Measurements from ENCODE around the gene CELA2A. TPM values are rescaled to one million over a fixed set of nuclear protein-coding genes. Genes with fewer than 3 reads are reported as not detected.
"Not testable (repeated sequence)": the region's sequence is repeated elsewhere in the genome, so short reads cannot be mapped to it uniquely, and the experiment has no call there.

CELA2A gene
- total RNA-seq, 1 donor from 2014 or later, result not detected

DNA sequence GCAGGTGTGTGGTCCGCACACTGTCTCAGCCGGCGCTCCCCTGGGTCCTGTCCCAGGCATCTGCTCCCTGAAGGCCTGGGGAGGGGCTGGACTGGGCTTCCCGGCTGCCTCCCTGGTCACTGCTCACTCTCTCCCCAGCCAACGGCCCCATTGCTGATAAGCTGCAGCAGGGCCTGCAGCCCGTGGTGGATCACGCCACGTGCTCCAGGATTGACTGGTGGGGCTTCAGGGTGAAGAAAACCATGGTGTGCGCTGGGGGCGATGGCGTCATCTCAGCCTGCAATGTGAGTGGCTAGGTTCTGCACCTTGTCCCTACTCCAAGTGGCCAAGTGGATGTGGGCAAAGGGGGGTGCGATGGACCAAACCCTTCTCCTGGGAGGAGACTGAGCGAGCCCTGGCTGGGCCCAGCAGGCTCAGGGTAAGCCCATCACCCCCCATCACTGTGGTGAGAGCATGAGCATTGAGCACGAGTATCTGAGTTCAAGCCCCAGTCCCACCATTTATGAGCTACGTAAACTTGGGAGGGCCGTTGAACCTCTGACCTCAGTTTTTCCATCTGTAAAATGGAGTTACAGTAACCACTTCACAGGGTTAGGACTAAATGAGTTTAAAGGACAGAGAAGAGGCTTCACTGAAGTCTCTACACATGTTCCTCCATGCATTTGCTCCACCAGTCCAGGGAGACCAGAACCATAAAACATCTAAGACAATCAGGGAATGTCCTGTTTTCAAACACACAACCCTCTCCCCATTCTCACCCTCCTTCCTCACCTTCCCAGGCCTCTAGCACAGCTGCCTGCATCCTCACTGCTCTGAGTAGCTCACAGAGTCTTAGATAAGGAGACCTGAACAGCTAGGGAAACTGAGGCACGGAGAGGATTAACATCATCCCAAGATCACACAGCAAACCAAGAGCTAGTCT lies 11.8 kb upstream of the CELA2A start:
- no peak for DNase-seq (ENCODE audit: low read depth)

DNA sequence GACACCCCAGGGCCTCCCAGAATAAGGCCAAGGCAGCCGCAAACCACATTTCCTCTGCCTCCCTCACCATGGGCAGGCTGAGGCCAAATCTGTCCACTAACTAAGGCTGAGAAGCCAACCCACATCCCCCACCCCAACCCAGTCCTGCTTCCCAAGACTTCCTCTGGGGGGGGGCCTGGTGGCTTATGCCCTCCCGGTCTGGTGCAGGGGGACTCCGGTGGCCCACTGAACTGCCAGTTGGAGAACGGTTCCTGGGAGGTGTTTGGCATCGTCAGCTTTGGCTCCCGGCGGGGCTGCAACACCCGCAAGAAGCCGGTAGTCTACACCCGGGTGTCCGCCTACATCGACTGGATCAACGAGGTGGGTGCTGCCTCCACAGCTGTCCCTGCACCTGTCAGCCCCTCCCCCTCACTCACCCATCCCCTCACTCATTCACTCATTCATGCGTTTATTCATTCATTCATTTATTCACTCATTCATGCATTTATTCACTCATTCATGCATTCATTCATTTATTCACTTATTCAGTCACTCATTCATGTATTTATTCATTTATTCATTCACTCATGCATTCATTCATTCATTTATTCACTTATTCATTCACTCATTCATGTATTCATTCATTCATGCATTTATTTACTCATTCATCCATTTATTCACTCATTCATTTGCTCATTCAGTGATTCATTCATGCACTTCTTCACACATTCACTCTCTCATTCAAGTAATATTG lies 11.0 kb upstream of the CELA2A start:
- no peak for DNase-seq (ENCODE audit: low read depth)

DNA sequence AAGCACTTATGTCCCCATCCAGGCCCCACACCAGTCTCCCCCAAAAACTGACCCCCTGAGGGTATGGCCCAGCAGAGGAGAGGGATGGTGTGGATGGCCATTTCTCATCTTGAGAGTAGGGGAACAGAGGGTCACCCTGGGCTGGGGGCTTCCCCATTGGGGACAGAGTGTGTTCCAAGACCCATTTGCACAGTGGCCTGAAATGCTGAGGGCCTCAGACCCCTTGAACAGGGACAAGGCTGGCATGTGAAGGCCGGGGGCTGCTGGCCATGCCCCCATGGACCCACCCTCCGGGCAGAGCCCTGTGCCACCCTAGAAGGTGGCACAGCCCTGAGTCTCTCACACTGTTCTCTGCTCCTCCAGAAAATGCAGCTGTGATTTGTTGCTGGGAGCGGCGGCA lies 10.3 kb upstream of the CELA2A start:
- no peak for DNase-seq (ENCODE audit: low read depth)

- DNase-seq (ENCODE audit: low read depth), result no peak
Observed at GRCh38 chr1:15448877-15449462, 7.6 kb upstream of the CELA2A start.

GRCh38 chr1:15449567-15449966 lies 7.0 kb upstream of the CELA2A start:
- DNase-seq (ENCODE audit: low read depth), result no peak

GRCh38 chr1:15451014-15451722 lies 5.4 kb upstream of the CELA2A start:
- no peak for DNase-seq (ENCODE audit: low read depth)

- DNase-seq (ENCODE audit: low read depth), result no peak
Observed at GRCh38 chr1:15452216-15452615, 4.3 kb upstream of the CELA2A start.

GRCh38 chr1:15452866-15453571 lies 3.5 kb upstream of the CELA2A start:
- no peak for DNase-seq (ENCODE audit: low read depth)

- no peak for DNase-seq (ENCODE audit: low read depth)
Observed at GRCh38 chr1:15453734-15454133, 2.8 kb upstream of the CELA2A start.

DNA sequence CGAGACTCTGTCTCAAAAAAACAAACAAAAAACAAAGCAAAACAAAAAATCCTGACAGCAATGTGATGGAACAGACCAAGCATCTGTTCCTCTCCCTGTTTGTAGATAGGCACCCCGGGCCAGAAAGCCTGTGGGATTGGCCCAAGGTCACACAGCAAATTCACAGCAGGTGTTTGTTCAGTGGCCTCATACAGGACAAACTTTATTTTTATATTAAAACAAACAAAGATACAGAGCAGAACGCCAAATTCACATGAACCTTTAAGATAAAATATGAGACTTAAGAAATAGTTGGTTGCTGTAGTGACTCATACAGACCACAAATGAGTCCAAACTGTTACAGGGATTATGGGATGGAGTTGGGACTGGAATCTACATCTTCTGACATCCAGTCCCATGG lies 2.3 kb upstream of the CELA2A start:
- peak; percentile 38 for DNase-seq (ENCODE audit: low read depth)

GRCh38 chr1:15455522-15455921 lies 1.0 kb upstream of the CELA2A start:
- DNase-seq (ENCODE audit: low read depth), result peak; percentile 48

GRCh38 chr1:15457585-15457984 lies 1.1 kb downstream of the CELA2A start:
- no peak for DNase-seq (ENCODE audit: low read depth)

DNA sequence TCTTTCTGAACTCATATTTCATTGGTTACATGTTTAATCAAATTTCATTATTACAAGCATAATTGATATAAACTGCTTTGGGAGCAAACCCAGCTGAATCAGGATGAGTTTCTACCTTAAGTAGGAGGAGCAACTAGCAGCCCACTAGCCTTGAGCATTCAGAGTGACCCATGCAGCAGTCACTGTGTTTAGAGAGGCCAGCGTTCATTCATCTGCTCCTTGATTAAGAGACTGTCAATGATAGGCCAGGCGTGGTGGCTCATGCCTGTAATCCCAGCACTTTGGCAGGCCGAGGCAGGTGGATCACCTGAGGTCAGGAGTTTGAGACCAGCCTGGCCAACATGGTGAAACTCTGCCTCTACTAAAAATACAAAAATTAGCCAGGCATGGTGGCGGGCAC lies 1.9 kb downstream of the CELA2A start:
- DNase-seq (ENCODE audit: low read depth), result not testable (repeated sequence)

DNA sequence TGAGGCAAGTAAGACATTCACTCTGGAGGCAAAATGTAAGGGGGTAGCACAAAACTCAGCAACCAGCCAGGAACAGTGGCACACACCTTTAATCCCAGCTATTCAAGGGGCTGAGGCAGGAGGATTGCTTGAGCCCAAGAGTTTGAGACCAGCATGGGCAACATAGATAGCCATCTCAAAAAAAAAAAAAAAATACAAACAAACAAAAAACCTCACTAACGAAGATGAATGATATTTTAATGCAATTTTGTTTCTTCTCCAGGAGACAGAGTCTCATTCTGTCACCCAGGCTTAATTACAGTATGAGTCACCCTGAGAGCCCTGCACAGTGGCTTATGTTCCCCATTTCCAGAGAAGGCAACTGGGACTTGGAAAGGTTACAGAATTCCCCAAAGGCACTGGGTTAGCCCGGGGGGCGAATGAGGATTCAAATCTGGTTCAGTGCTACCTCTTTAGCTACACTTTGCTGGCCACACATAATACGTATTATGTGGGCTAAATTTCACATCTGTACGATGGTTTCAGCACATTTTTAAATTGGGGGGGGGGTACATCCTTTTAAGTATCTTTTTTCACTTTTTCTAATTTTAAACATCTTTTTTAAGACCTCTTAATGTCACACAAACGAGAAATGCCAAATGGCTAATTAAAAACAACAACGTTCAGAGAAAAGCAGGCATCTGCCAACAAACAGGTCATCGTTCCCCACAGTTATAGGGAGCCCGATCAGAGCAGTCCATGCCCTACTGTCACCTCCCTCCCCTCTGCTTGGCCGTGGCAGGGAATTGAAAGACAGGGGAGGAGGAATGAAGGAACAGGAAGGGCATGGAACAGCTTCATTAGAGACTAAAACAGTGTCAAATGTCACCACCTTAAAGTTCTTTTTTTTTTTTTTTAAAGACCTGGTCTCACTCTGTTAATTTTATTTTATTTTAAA lies 3.5 kb downstream of the CELA2A start:
- peak; percentile 43 for DNase-seq (ENCODE audit: low read depth)

- DNase-seq (ENCODE audit: low read depth), result peak; percentile 15
Observed at GRCh38 chr1:15460708-15461095, 4.2 kb downstream of the CELA2A start.

DNA sequence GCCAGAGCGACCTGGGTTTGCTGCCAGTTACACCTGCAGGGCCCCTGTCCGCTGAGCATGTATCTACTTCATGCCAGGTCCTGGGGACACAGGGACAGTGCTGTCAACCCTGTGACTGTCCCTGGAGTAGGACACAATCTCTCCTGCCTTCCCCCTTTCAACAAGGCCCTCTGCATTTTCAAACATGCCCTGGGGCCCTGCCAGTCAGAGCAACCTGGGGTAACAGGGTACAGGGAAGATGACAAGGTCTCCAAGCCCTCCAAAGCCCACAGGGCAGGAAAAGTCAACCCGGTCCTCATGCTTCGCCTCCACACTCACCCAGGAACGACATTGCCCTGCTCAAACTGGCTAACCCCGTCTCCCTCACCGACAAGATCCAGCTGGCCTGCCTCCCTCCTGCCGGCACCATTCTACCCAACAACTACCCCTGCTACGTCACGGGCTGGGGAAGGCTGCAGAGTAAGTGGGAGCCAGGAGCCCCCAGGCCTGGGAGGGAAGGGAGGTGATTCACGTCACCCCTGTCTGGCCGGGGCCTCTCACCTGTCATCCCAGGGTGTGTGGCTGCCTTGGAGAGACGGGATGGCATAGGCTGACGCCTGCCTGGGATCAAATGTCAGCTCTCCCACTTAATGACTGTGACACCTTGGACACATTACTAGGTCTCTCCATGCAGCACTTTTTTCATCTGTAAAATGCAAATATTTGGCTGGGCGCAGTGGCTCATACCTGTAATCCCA lies 6.7 kb downstream of the CELA2A start:
- DNase-seq (ENCODE audit: low read depth), result not testable (repeated sequence)

GRCh38 chr1:15463926-15464322 lies 7.4 kb downstream of the CELA2A start:
- not testable (repeated sequence) for DNase-seq (ENCODE audit: low read depth)

DNA sequence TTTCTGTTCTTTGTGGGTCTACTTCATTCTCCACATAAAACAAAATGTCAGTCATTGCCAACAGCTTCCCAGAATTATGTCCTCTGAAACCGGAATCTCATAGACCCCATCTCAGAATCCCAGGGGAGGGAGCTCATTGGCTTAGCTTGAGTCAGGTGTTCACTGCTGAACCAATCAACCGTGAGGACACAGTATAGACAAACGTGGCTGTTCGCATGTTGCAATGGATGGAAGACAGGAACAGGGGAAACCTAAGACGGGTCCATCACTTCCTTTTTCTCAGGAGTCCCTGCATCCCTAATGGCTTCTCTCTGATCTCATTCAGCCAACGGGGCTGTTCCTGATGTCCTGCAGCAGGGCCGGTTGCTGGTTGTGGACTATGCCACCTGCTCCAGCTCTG lies 9.1 kb downstream of the CELA2A start:
- DNase-seq (ENCODE audit: low read depth), result no peak

GRCh38 chr1:15466955-15467625 lies 10.6 kb downstream of the CELA2A start:
- not testable (repeated sequence) for DNase-seq (ENCODE audit: low read depth)
